ENCODE data around the gene APC.
A peak's percentile ranks its signal among the peaks of the same experiment; 100 is the strongest.

The APC gene

DNA sequence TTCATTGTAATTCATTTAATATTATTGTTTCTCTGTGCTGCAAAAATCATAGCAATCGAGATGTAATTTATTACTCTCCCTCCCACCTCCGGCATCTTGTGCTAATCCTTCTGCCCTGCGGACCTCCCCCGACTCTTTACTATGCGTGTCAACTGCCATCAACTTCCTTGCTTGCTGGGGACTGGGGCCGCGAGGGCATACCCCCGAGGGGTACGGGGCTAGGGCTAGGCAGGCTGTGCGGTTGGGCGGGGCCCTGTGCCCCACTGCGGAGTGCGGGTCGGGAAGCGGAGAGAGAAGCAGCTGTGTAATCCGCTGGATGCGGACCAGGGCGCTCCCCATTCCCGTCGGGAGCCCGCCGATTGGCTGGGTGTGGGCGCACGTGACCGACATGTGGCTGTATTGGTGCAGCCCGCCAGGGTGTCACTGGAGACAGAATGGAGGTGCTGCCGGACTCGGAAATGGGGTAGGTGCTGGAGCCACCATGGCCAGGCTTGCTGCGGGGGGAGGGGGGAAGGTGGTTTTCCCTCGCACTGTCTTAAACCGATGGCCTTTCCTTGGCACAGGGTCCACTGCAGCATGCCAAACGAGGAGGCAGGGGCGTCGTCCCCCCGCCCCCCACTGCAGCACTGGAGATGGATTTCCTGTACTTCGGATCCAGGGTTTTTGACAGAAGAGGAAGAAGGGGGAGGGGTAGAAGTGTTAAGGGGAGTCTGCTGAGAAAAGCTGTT is at the start of gene APC (continued):
- TF ChIP-seq TRIM28 (IDR thresholded peaks at IDR 0.05; ENCODE audit: borderline replicate concordance, low read length) = no peak
- TF ChIP-seq ZSCAN23 (tag by site-specific recombination; IDR thresholded peaks at IDR 0.05) = peak; percentile 14; the same call in 1 of the 2 replicates
- no peak for TF ChIP-seq ZNF514 (tag by site-specific recombination; IDR thresholded peaks at IDR 0.05)
- TF ChIP-seq ZBTB48 (tag by site-specific recombination; IDR thresholded peaks at IDR 0.05) = no peak; the same call in 1 of the 2 replicates
- no peak for TF ChIP-seq SETDB1 (IDR thresholded peaks at IDR 0.05; ENCODE audit: insufficient read length, low read length)
- no peak for TF ChIP-seq ZBTB7A (tag by site-specific recombination; IDR thresholded peaks at IDR 0.05; ENCODE audit: low read depth)
- no peak for TF ChIP-seq ZNF426 (tag by site-specific recombination; IDR thresholded peaks at IDR 0.05)
- TF ChIP-seq, protein P1, sequence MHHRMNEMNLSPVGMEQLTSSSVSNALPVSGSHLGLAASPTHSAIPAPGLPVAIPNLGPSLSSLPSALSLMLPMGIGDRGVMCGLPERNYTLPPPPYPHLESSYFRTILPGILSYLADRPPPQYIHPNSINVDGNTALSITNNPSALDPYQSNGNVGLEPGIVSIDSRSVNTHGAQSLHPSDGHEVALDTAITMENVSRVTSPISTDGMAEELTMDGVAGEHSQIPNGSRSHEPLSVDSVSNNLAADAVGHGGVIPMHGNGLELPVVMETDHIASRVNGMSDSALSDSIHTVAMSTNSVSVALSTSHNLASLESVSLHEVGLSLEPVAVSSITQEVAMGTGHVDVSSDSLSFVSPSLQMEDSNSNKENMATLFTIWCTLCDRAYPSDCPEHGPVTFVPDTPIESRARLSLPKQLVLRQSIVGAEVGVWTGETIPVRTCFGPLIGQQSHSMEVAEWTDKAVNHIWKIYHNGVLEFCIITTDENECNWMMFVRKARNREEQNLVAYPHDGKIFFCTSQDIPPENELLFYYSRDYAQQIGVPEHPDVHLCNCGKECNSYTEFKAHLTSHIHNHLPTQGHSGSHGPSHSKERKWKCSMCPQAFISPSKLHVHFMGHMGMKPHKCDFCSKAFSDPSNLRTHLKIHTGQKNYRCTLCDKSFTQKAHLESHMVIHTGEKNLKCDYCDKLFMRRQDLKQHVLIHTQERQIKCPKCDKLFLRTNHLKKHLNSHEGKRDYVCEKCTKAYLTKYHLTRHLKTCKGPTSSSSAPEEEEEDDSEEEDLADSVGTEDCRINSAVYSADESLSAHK (tag by site-specific recombination; IDR thresholded peaks at IDR 0.05) = no peak
- TF ChIP-seq ZNF623 (tag by site-specific recombination; IDR thresholded peaks at IDR 0.05) = no peak
- TF ChIP-seq KLF9 (tag by site-specific recombination; IDR thresholded peaks at IDR 0.05; ENCODE audit: low read depth) = peak; percentile 83
- TF ChIP-seq CTCF (tag by site-specific recombination; IDR thresholded peaks at IDR 0.05) = peak; percentile 65
- TF ChIP-seq ZNF335 (tag by site-specific recombination; conservative IDR thresholded peaks at IDR 0.05) = peak; percentile 66
- TF ChIP-seq SCRT2 (tag by site-specific recombination; IDR thresholded peaks at IDR 0.05) = no peak
- TF ChIP-seq, protein P2, sequence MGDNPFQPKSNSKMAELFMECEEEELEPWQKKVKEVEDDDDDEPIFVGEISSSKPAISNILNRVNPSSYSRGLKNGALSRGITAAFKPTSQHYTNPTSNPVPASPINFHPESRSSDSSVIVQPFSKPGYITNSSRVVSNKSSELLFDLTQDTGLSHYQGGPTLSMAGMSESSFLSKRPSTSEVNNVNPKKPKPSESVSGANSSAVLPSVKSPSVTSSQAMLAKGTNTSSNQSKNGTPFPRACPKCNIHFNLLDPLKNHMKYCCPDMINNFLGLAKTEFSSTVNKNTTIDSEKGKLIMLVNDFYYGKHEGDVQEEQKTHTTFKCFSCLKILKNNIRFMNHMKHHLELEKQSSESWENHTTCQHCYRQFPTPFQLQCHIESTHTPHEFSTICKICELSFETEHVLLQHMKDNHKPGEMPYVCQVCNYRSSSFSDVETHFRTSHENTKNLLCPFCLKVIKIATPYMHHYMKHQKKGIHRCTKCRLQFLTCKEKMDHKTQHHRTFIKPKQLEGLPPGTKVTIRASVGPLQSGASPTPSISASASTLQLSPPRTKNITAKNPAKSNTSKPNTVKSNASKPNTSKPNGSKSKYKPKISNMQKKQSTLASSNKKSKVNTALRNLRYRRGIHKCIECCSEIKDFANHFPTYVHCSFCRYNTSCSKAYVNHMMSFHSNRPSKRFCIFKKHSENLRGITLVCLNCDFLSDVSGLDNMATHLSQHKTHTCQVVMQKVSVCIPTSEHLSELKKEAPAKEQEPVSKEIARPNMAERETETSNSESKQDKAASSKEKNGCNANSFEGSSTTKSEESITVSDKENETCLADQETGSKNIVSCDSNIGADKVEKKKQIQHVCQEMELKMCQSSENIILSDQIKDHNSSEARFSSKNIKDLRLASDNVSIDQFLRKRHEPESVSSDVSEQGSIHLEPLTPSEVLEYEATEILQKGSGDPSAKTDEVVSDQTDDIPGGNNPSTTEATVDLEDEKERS (tag by site-specific recombination; IDR thresholded peaks at IDR 0.05) = no peak
- no peak for TF ChIP-seq ZNF37A (tag by site-specific recombination; IDR thresholded peaks at IDR 0.05)
- TF ChIP-seq ZFP69B (tag by site-specific recombination; IDR thresholded peaks at IDR 0.05) = peak; percentile 62
- TF ChIP-seq, protein P3, sequence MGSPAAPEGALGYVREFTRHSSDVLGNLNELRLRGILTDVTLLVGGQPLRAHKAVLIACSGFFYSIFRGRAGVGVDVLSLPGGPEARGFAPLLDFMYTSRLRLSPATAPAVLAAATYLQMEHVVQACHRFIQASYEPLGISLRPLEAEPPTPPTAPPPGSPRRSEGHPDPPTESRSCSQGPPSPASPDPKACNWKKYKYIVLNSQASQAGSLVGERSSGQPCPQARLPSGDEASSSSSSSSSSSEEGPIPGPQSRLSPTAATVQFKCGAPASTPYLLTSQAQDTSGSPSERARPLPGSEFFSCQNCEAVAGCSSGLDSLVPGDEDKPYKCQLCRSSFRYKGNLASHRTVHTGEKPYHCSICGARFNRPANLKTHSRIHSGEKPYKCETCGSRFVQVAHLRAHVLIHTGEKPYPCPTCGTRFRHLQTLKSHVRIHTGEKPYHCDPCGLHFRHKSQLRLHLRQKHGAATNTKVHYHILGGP (tag by site-specific recombination; IDR thresholded peaks at IDR 0.05) = no peak
- TF ChIP-seq GLIS1 (tag by site-specific recombination; IDR thresholded peaks at IDR 0.05) = peak; percentile 85
- peak; percentile 51 for TF ChIP-seq ZBTB11 (tag by site-specific recombination; conservative IDR thresholded peaks at IDR 0.05; ENCODE audit: low read depth)
- TF ChIP-seq ZNF701 (tag by site-specific recombination; IDR thresholded peaks at IDR 0.05) = no peak
- TF ChIP-seq ZNF585B (tag by site-specific recombination; IDR thresholded peaks at IDR 0.05) = no peak
- no peak for TF ChIP-seq ZNF157 (tag by site-specific recombination; IDR thresholded peaks at IDR 0.05)
- 0 out of 2 replicates have a peak, but pooled peaks have one; percentile 53 for TF ChIP-seq WT1 (tag by site-specific recombination; IDR thresholded peaks at IDR 0.05)
- TF ChIP-seq ZNF544 (tag by site-specific recombination; IDR thresholded peaks at IDR 0.05) = no peak
- TF ChIP-seq ZNF610 (tag by site-specific recombination; IDR thresholded peaks at IDR 0.05; ENCODE audit: borderline replicate concordance) = peak; percentile 96
- no peak for TF ChIP-seq ZNF16 (tag by site-specific recombination; IDR thresholded peaks at IDR 0.05; ENCODE audit: low read depth)
- TF ChIP-seq, protein P4, sequence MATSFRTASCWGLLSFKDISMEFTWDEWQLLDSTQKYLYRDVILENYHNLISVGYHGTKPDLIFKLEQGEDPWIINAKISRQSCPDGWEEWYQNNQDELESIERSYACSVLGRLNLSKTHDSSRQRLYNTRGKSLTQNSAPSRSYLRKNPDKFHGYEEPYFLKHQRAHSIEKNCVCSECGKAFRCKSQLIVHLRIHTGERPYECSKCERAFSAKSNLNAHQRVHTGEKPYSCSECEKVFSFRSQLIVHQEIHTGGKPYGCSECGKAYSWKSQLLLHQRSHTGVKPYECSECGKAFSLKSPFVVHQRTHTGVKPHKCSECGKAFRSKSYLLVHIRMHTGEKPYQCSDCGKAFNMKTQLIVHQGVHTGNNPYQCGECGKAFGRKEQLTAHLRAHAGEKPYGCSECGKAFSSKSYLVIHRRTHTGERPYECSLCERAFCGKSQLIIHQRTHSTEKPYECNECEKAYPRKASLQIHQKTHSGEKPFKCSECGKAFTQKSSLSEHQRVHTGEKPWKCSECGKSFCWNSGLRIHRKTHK (tag by site-specific recombination; IDR thresholded peaks at IDR 0.05) = no peak
